ENCODE measurements around the gene BRAP. TPM values are rescaled to one million over a fixed set of nuclear protein-coding genes. Genes with fewer than 3 reads are reported as not detected.

BRAP gene
- total and polyA plus RNA-seq, 10 of the 15 experiments (the other 5 are each of a cell fraction or from before 2014, with no cell fraction given), result 2.3 to 28.2 (median 17.8) TPM

- Histone ChIP-seq H3K4me3 (no peak overlapping the region), H3K4me2 (ENCODE audit: control insufficient read depth, insufficient read depth) (no peak overlapping the region), H3K36me3 (ENCODE audit: control insufficient read depth in 2 of 2, insufficient read depth in 2 of 2, low read length in 1 of 2) (no peaks in the 10 kb centered on the region), H3K4me1 (ENCODE audit: control insufficient read depth, insufficient read depth, low read length) (no peaks in the 10 kb centered on the region), H2AFZ (ENCODE audit: control insufficient read depth, low read depth, low read length) (no peak overlapping the region), H3K9ac (ENCODE audit: control insufficient read depth, insufficient read depth, low read length) (no peak overlapping the region), H3K27ac (ENCODE audit: control insufficient read depth, insufficient read depth) (no peak overlapping the region), H3K9me3 (replicated peaks; ENCODE audit: control insufficient read depth, insufficient read depth, low read length) (no peaks in the 10 kb centered on the region), H3K27me3 (replicated peaks in 1 of 2; ENCODE audit: control insufficient read depth in 2 of 2, insufficient read depth in 2 of 2, low read length in 1 of 2) (no peaks in the 10 kb centered on the region), H3K79me2 (ENCODE audit: control insufficient read depth, insufficient read depth, low read length) (no peaks in the 10 kb centered on the region), H4K20me1 (ENCODE audit: control insufficient read depth, insufficient read depth) (no peaks in the 10 kb centered on the region)
- 19% methylated on average over 3 of the region's 3 CpGs for WGBS (ENCODE audit: insufficient coverage, insufficient replicate concordance, low lambda C conversion rate, missing lambda C conversion rate)
- DNase-seq (ENCODE audit: low read depth, low spot score), result no peak
- ChIA-PET POLR2A (no interaction called here), SMC1A (ENCODE audit: uncharacterized antibody, unreplicated experiment) (interaction anchor here (1.8 kb wide), 1 partner anchor 12 kb away, joined by 4 read pairs; no protein-coding TSS in a partner anchor), CTCF (no interaction called here), RAD21 (ENCODE audit: unreplicated experiment) (no interaction called here)
- no peak for FAIRE-seq
- in situ Hi-C loops (cut with MboI) (no loop called here), intact Hi-C loops (cut with micrococcal nuclease; ENCODE audit: unreplicated experiment) (no loop called here)
- TF ChIP-seq SP1 (IDR thresholded peaks at IDR 0.05; ENCODE audit: low read depth, low read length) (no peak), ZNF622 (IDR thresholded peaks at IDR 0.05) (no peak), RCOR1 (conservative IDR thresholded peaks at IDR 0.05; ENCODE audit: low read depth, low read length) (no peak), YY1 (IDR thresholded peaks at IDR 0.05; ENCODE audit: low read depth, low read length) (no peak), HDGF (IDR thresholded peaks at IDR 0.05) (no peak), MTA3 (IDR thresholded peaks at IDR 0.05; ENCODE audit: borderline replicate concordance, low read length) (no peak), PML (IDR thresholded peaks at IDR 0.05; ENCODE audit: low read length) (no peak)
- no TSS peak for BruUV-seq (replicated peaks)
- peak; percentile 58; the same call in 2 of the 3 replicates for ATAC-seq
Observed at GRCh38 chr12:111607239-111607638, 78.5 kb downstream of the BRAP start.

GRCh38 chr12:111606767-111607230 is 79.0 kb downstream of the BRAP start:
- no TSS peak for BruUV-seq (replicated peaks)
- Histone ChIP-seq H2AFZ (ENCODE audit: control insufficient read depth, low read depth, low read length) (no peak overlapping the region), H3K4me2 (ENCODE audit: control insufficient read depth, insufficient read depth) (no peak overlapping the region), H3K79me2 (ENCODE audit: control insufficient read depth, insufficient read depth, low read length) (no peaks in the 10 kb centered on the region), H3K4me1 (ENCODE audit: control insufficient read depth, insufficient read depth, low read length) (no peaks in the 10 kb centered on the region), H3K27ac (ENCODE audit: control insufficient read depth, insufficient read depth) (no peak overlapping the region), H3K36me3 (ENCODE audit: control insufficient read depth in 2 of 2, insufficient read depth in 2 of 2, low read length in 1 of 2) (no peaks in the 10 kb centered on the region), H3K27me3 (replicated peaks in 1 of 2; ENCODE audit: control insufficient read depth in 2 of 2, insufficient read depth in 2 of 2, low read length in 1 of 2) (no peaks in the 10 kb centered on the region), H3K9me3 (replicated peaks; ENCODE audit: control insufficient read depth, insufficient read depth, low read length) (no peaks in the 10 kb centered on the region), H3K9ac (ENCODE audit: control insufficient read depth, insufficient read depth, low read length) (no peak overlapping the region), H3K4me3 (no peak overlapping the region), H4K20me1 (ENCODE audit: control insufficient read depth, insufficient read depth) (no peaks in the 10 kb centered on the region)
- ChIA-PET RAD21 (ENCODE audit: unreplicated experiment) (no interaction called here), SMC1A (ENCODE audit: uncharacterized antibody, unreplicated experiment) (interaction anchor here (1.8 kb wide), 1 partner anchor 12 kb away, joined by 4 read pairs; no protein-coding TSS in a partner anchor), POLR2A (no interaction called here), CTCF (no interaction called here)
- ATAC-seq (no peak), DNase-seq (ENCODE audit: low read depth, low spot score) (no peak), FAIRE-seq (peak; percentile 7)
- WGBS (ENCODE audit: insufficient coverage, insufficient replicate concordance, low lambda C conversion rate, missing lambda C conversion rate), result 93% methylated on average over 3 of the region's 3 CpGs
- intact Hi-C loops (cut with micrococcal nuclease; ENCODE audit: unreplicated experiment), result no loop called here
- in situ Hi-C loops (cut with MboI), result no loop called here
- no peak for TF ChIP-seq EP300 (IDR thresholded peaks at IDR 0.05; ENCODE audit: borderline replicate concordance in 1 of 2, control insufficient read depth in 1 of 2, low read depth in 2 of 2, low read length in 2 of 2)
- no peak for TF ChIP-seq IKZF2 (IDR thresholded peaks at IDR 0.05)
- TF ChIP-seq SKIL (IDR thresholded peaks at IDR 0.05; ENCODE audit: low read depth, poor library complexity, severe bottlenecking), result no peak
- TF ChIP-seq FOXM1 (IDR thresholded peaks at IDR 0.05; ENCODE audit: low read depth, low read length), result no peak
- TF ChIP-seq POLR2A (IDR thresholded peaks at IDR 0.05; ENCODE audit: low read depth, low read length), result no peak
- TF ChIP-seq CTCF (IDR thresholded peaks at IDR 0.05 in 2 of 3, conservative IDR thresholded peaks at IDR 0.05 in 1 of 3; ENCODE audit: control insufficient read depth in 2 of 3, extremely low read depth in 1 of 3, insufficient read depth in 1 of 3, low read depth in 3 of 3, low read length in 3 of 3), result no peak
- no peak for TF ChIP-seq SMAD5 (IDR thresholded peaks at IDR 0.05; ENCODE audit: low read depth)
- TF ChIP-seq NBN (IDR thresholded peaks at IDR 0.05), result no peak
- no peak for TF ChIP-seq HDGF (IDR thresholded peaks at IDR 0.05)
- no peak for TF ChIP-seq BCL11A (IDR thresholded peaks at IDR 0.05; ENCODE audit: low read depth, low read length)
- no peak for TF ChIP-seq BACH1 (IDR thresholded peaks at IDR 0.05; ENCODE audit: borderline replicate concordance)

Data from GM12878 (cell line).